ENCODE measurements around the gene CXCR6.

The CXCR6 gene

DNA sequence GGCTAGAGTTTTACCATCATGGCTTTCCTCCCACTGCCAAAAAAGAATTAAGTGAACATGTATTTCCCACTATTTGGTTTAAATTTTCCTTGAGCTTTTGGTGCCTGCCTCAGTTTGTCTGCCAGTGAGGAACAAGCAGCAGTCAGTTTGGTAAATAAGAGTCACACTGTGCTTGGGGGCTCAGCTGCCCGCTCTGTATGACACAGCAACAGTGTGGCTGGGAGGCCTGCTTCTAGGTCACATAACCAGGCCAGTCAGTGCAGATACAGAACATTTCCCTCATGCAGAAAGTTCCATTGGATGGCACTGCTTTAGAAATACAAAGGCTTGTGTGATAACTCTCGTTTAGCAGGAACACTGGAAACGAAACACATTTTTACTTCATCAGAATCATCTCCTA is 26.7 kb downstream of the CXCR6 start:
- no peak for DNase-seq (ENCODE audit: extremely low spot score)
- POLR2A ChIA-PET: no interaction called here
- TF ChIP-seq, protein P1, sequence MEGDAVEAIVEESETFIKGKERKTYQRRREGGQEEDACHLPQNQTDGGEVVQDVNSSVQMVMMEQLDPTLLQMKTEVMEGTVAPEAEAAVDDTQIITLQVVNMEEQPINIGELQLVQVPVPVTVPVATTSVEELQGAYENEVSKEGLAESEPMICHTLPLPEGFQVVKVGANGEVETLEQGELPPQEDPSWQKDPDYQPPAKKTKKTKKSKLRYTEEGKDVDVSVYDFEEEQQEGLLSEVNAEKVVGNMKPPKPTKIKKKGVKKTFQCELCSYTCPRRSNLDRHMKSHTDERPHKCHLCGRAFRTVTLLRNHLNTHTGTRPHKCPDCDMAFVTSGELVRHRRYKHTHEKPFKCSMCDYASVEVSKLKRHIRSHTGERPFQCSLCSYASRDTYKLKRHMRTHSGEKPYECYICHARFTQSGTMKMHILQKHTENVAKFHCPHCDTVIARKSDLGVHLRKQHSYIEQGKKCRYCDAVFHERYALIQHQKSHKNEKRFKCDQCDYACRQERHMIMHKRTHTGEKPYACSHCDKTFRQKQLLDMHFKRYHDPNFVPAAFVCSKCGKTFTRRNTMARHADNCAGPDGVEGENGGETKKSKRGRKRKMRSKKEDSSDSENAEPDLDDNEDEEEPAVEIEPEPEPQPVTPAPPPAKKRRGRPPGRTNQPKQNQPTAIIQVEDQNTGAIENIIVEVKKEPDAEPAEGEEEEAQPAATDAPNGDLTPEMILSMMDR (IDR thresholded peaks at IDR 0.05; ENCODE audit: control extremely low read depth, extremely low read depth, low read depth, missing control alignments): no peak
- CTCF ChIA-PET: interaction anchor here (1.2 to 9.9 kb wide), 6 partner anchors 17 to 109 kb away, joined by 3 to 106 read pairs (median 4); no protein-coding TSS in a partner anchor

DNA sequence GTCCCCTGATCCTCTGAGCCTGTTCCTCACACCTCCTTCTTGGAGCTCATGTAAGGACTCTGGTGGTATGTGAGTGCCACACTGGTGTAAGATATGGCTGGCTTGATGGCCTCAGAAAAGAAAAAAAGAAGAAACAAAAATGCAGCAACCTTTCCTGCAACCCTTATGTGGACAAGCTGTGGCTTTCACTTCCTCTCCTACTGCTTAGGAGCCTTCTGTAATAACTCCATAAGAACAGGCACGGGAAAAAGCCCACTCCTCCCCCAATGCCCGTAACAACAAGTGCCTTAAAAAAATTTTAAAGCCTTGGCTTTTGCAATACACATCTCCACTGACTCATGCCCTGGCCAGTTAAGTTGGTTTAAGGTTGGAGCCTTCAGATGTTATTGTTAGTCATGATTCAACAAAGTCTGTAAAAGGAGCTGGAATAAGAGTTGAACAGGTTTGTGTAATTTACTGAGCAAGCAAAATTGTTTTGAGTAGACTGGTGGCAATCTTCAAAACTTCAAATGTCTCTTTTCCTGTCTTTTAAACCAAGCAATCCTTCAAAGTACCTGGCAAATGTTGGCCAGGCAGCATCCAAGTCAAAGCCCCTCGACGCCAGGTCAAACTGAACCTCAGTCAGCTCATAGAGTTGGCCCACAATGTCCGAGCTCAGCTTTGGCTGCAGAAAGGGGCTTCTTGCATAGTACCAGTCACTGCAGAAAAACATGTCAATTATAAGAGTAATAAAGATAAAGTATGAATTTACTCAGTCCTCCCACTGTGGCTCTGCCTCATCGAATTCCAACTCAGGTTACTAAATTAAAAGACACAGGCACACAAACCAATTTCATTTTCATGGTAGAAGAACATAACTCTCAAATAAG is 29.5 kb downstream of the CXCR6 start:
- DNase-seq (ENCODE audit: extremely low spot score): no peak
- POLR2A ChIA-PET: no interaction called here
- TF ChIP-seq, protein P1 (IDR thresholded peaks at IDR 0.05; ENCODE audit: control extremely low read depth, extremely low read depth, low read depth, missing control alignments): no peak
- CTCF ChIA-PET: interaction anchor here (0.9 to 2.8 kb wide), 8 partner anchors 9 to 106 kb away, joined by 3 to 10 read pairs (median 4); no protein-coding TSS in a partner anchor

DNA sequence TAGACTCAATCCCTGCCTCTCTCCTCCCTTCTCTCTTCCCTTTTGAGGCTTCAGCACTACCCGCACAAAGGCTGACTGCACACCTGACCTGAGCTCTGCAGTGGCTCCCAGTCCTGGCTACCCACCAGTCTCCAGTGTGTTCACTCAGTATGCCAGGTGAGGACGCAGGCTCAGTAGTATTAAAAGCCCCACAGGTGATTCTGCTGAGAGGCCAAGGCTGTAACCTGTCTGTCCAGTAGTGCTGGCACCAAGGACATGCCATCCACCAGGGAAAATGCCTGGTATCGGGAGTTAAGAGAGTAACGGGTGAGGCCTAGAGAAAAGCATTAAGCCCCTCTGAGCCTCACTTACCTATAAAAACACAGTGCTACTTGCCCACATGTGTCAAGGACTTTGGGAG is 31.4 kb downstream of the CXCR6 start:
- TF ChIP-seq, protein P1 (IDR thresholded peaks at IDR 0.05; ENCODE audit: control extremely low read depth, extremely low read depth, low read depth, missing control alignments): no peak
- POLR2A ChIA-PET: no interaction called here
- CTCF ChIA-PET: interaction anchor here (0.8 to 2.8 kb wide), 2 partner anchors 19 to 102 kb away, joined by 3 to 10 read pairs; no protein-coding TSS in a partner anchor
- DNase-seq (ENCODE audit: extremely low spot score): no peak

DNA sequence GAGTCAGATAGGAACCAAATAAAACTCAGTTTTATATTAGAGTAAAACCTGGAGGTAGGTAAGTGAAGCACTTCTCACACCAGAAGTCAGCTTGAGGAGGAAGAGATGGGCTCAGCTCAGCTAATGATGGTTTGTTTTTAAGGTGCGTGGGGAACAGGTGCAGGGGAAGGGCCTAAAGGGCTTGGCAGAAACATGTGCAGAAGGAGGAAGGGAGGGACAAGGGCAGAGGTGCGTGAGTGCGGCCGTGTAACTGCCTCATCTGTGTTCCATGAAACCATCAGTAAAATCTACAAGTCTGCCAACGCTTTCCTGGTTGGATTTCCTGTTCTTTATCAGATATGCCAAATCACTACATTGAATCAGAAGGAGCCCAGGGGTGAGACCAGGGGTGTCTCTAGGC is 32.4 kb downstream of the CXCR6 start:
- CTCF ChIA-PET: interaction anchor here (1.1 to 2.0 kb wide), 4 partner anchors 8 to 37 kb away, joined by 3 to 7 read pairs (median 6); no protein-coding TSS in a partner anchor
- no peak for DNase-seq (ENCODE audit: extremely low spot score)
- POLR2A ChIA-PET: no interaction called here
- TF ChIP-seq, protein P1 (IDR thresholded peaks at IDR 0.05; ENCODE audit: control extremely low read depth, extremely low read depth, low read depth, missing control alignments): no peak

DNA sequence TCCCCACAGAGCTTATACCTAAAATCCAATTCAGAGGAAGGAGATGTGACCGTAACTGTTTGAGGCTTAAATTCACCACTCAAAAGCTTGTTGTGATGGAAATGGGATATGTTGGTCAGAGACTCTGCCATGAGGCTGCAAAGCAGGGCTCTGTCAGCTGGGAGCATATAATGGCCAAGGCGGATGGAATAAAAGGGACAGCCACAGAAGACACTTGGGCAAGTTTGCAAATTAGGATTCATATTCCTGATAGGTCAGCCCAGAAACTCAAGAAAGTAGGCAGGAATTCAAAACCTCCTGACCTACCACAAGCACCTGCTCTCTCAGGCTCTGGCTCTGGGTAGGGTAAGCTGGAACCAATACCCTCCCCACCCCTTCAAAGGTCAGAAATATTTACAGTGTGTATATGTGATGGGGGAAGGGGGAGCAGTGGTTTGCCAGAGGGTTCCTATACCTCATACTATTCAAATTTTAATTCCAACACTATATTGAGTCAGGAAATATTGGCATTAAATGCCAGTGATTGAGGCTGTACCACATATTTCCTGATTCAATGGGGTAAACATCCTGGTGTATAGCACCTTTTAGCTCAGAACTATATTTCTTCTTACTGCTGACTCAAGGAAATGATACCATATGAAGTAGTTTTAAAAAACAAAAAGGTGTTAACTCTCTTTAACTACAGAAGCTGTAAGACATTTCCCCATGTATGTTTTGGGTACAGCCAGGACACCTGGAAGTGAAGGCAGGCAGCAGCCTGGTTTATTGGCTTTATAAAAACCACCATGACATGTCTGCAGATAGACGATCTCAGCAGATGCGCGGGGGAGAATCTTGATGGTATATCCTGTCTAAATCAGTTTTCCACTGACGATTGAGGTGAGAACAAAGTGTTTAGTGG is 33.2 kb downstream of the CXCR6 start:
- DNase-seq (ENCODE audit: extremely low spot score): no peak

More for the DNA sequence above, 33.2 kb downstream of the CXCR6 start:
- POLR2A ChIA-PET: no interaction called here
- TF ChIP-seq, protein P1 (IDR thresholded peaks at IDR 0.05; ENCODE audit: control extremely low read depth, extremely low read depth, low read depth, missing control alignments): no peak
- CTCF ChIA-PET: interaction anchor here (1.1 to 2.0 kb wide), 4 partner anchors 8 to 37 kb away, joined by 3 to 7 read pairs (median 6); no protein-coding TSS in a partner anchor
